Astrocyte of the spinal cord (primary cell): ENCODE measurements around the gene TM4SF18.

ENCODE experiments used
- DNase-seq: peaks from one replicate; pipeline ENCODE4 v3.0.0; 2011; ENCODE audit warnings: low read depth, low spot score
- H3K4me3 ChIP-seq: 2 replicates; pipeline ENCODE4 v1.5.1; 2011; ENCODE audit warnings: low read depth, mild to moderate bottlenecking, low read length, moderate library complexity
- CTCF ChIP-seq: IDR thresholded peaks from 2 replicates; pipeline ENCODE4 v1.5.1; 2012; ENCODE audit warnings: low read depth, mild to moderate bottlenecking, low read length, inconsistent platforms
- in situ Hi-C: cut with HindIII; loops from 2 replicates; pipeline ENCODE4 v1.10.0; 2017; ENCODE audit warnings: low sequenced_read_pairs

TM4SF18 gene

GRCh38 chr3:149356630-149357029 lies 23.2 kb upstream of the TM4SF18 start:
- in situ Hi-C loops, result no loop called here
- H3K4me3 ChIP-seq, result no peak overlapping the region
- no peak for TF ChIP-seq CTCF
- peak; percentile 31 for DNase-seq

- TF ChIP-seq CTCF, result no peak
- no peak overlapping the region for H3K4me3 ChIP-seq
- in situ Hi-C loops, result no loop called here
- DNase-seq, result no peak
These were observed 22.7 kb upstream of the TM4SF18 start for GRCh38 chr3:149356044-149356592.

- TF ChIP-seq CTCF, result no peak
- in situ Hi-C loops, result no loop called here
- no peak for DNase-seq
- H3K4me3 ChIP-seq, result no peak overlapping the region
These were observed 20.2 kb upstream of the TM4SF18 start for GRCh38 chr3:149353581-149354184.

- peak; percentile 51 for DNase-seq
- in situ Hi-C loops, result no loop called here
- TF ChIP-seq CTCF, result peak; percentile 82
- no peak overlapping the region for H3K4me3 ChIP-seq
These were observed 19.1 kb upstream of the TM4SF18 start for GRCh38 chr3:149352556-149352955.

GRCh38 chr3:149343951-149344350 lies 10.5 kb upstream of the TM4SF18 start:
- in situ Hi-C loops, result no loop called here
- H3K4me3 ChIP-seq, result no peak overlapping the region
- no peak for TF ChIP-seq CTCF
- DNase-seq, result no peak

GRCh38 chr3:149342413-149343380 lies 9.3 kb upstream of the TM4SF18 start:
- DNase-seq, result peak; percentile 78

More at GRCh38 chr3:149342413-149343380, 9.3 kb upstream of the TM4SF18 start:
- in situ Hi-C loops, result no loop called here
- no peak for TF ChIP-seq CTCF
- H3K4me3 ChIP-seq, result no peak overlapping the region
